PFSK-1 (cell line): ENCODE data around the gene PRRC2B.

Source experiments
- FOXP2 ChIP-seq: optimal IDR thresholded peaks from 2 replicates; pipeline ENCODE3; 2011; ENCODE audit warnings: borderline replicate concordance, control low read depth, inconsistent platforms; ENCODE audit not compliant: insufficient read depth; ENCODE audit errors: extremely low read length, extremely low read depth
- POLR2AphosphoS5 ChIP-seq: IDR thresholded peaks from 2 replicates; pipeline ENCODE4 v1.6.1; 2012; ENCODE audit warnings: low read depth, mild to moderate bottlenecking, control low read depth, low read length, moderate library complexity
- REST ChIP-seq, 2 experiments: IDR thresholded peaks; 2 replicates each; pipeline versions ENCODE4 v1.6.1 to v1.8.0; 2011 to 2012; ENCODE audit warnings: low read depth in 2 of 2, low read length in 2 of 2, control low read depth in 1 of 2, inconsistent platforms in 1 of 2, mild to moderate bottlenecking in 1 of 2, moderate library complexity in 1 of 2; ENCODE audit not compliant: insufficient read depth in 1 of 2
- SIN3A ChIP-seq: IDR thresholded peaks from 2 replicates; pipeline ENCODE4 v1.6.1; 2012; ENCODE audit warnings: mild to moderate bottlenecking, low read length, moderate library complexity, borderline replicate concordance; ENCODE audit not compliant: insufficient read depth
- TAF1 ChIP-seq: IDR thresholded peaks from 2 replicates; pipeline ENCODE4 v1.6.1; 2012; ENCODE audit warnings: low read length, control low read depth, borderline replicate concordance; ENCODE audit not compliant: insufficient read depth

Gene PRRC2B

GRCh38 chr9:131496844-131497405 is 103.0 kb downstream of the PRRC2B start:
- no peak for TF ChIP-seq TAF1
- TF ChIP-seq REST (IDR thresholded peaks at IDR 0.05; ENCODE audit: insufficient read depth in 1 of 2, low read depth in 2 of 2, low read length in 2 of 2): no peak
- TF ChIP-seq SIN3A: no peak
- no peak for TF ChIP-seq POLR2AphosphoS5
- TF ChIP-seq FOXP2: no peak

- TF ChIP-seq REST (IDR thresholded peaks at IDR 0.05; ENCODE audit: insufficient read depth in 1 of 2, low read depth in 2 of 2, low read length in 2 of 2) (no peak), SIN3A (no peak), FOXP2 (no peak), POLR2AphosphoS5 (no peak), TAF1 (no peak)
Measured at GRCh38 chr9:131499254-131499767, 105.4 kb downstream of the PRRC2B start.

GRCh38 chr9:131500377-131500776 is 106.5 kb downstream of the PRRC2B start:
- TF ChIP-seq FOXP2 (no peak), SIN3A (no peak), REST (IDR thresholded peaks at IDR 0.05; ENCODE audit: insufficient read depth in 1 of 2, low read depth in 2 of 2, low read length in 2 of 2) (no peak), TAF1 (no peak), POLR2AphosphoS5 (no peak)

DNA sequence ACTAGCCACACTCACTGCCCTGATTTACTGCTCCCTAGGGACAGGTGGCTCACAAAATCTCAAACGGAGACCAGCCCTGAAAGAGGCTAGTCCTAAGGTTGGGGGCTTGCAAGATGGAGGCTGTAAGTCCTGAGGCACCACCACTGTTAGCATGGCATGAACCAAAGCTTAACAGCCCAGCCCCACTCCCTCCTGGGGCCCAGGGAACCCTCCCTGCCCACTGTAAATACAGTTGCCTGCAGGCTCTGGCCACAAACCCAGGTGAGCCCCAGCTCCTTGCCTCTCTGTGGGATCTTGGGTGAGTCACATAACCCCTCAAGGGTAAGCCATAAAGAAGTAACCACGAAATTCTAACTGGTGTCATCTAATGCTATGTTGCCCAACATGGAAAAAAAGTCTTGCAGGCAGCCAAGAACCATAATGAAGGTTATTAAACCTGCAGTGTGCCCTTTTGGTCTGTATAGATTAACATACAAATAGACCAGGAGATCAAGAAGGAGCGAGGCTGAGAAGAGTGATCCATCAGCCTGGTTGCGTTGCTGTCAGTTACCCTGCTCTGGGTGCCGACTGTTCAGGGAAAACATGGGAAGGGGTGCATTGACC is 107.2 kb downstream of the PRRC2B start:
- TF ChIP-seq TAF1 (no peak), POLR2AphosphoS5 (no peak; the same call in 1 of the 2 replicates), FOXP2 (no peak), SIN3A (no peak), REST (IDR thresholded peaks at IDR 0.05; ENCODE audit: insufficient read depth in 1 of 2, low read depth in 2 of 2, low read length in 2 of 2) (no peak)
